ENCODE measurements around the gene SPEG. TPM values are rescaled to one million over a fixed set of nuclear protein-coding genes. Genes with fewer than 3 reads are reported as not detected.

SPEG gene
- total and polyA plus RNA-seq, 2 of the 8 experiments (the other 6 are each of a cell fraction or from before 2014, with no cell fraction given) = 19.9 to 32.0 TPM

- no peak for FAIRE-seq
- Histone ChIP-seq H3K23ac (ENCODE audit: insufficient read length) (no peak overlapping the region), H3K9ac (replicated peaks in 1 of 4; ENCODE audit: extremely low read depth in 1 of 4, low read depth in 3 of 4, low read length in 3 of 4) (no peak overlapping the region), H2BK5ac (ENCODE audit: low read depth, low read length) (peak overlapping the region; percentile 99; the same call in 1 of the 2 replicates), H3K9me3 (ENCODE audit: insufficient read depth in 2 of 2, low read depth in 1 of 2, low read length in 1 of 2) (no peaks in the 10 kb centered on the region), H3K4ac (replicated peaks; ENCODE audit: insufficient read length, low read depth, low read length) (peak overlapping the region; percentile 80), H2AFZ (ENCODE audit: low read length) (no peak overlapping the region), H2BK15ac (ENCODE audit: low read length) (no peak overlapping the region), H3K4me3 (ENCODE audit: extremely low read depth in 1 of 4, insufficient read depth in 2 of 4, low read depth in 3 of 4, low read length in 4 of 4) (no peak overlapping the region), H3K79me1 (ENCODE audit: low read depth, low read length) (no peaks in the 10 kb centered on the region), H3K14ac (ENCODE audit: insufficient read length) (no peak overlapping the region), H4K8ac (ENCODE audit: extremely low read depth, insufficient read depth, low read length) (0 out of 2 replicates have a peak overlapping the region, but pooled peaks have one; percentile 22), H4K91ac (replicated peaks; ENCODE audit: insufficient read length, low read length) (peak overlapping the region; percentile 80), H3K23me2 (ENCODE audit: low read depth, low read length) (peaks cover 6% of the 10 kb centered on the region), H3K18ac (ENCODE audit: extremely low read depth, low read length) (peak overlapping the region; percentile 96; the same call in 1 of the 2 replicates), H4K5ac (ENCODE audit: insufficient read length, low read depth, low read length) (peak overlapping the region; percentile 35), H3K4me1 (replicated peaks in 1 of 4; ENCODE audit: control insufficient read depth in 3 of 4, insufficient read depth in 4 of 4, low read length in 3 of 4) (peaks cover 7 to 64% (median 54%) of the 10 kb centered on the region in 4 experiments), H4K20me1 (replicated peaks in 1 of 2; ENCODE audit: control insufficient read depth in 1 of 2, insufficient read depth in 2 of 2, low read length in 2 of 2) (no peaks in the 10 kb centered on the region), H2BK120ac (replicated peaks; ENCODE audit: low read depth, low read length) (no peak overlapping the region), H3K27me3 (replicated peaks in 1 of 4; ENCODE audit: control insufficient read depth in 3 of 4, extremely low read depth in 1 of 4, insufficient read depth in 3 of 4, low read length in 3 of 4) (peaks cover 2 to 21% (median 18%) of the 10 kb centered on the region in 4 experiments; a peak in 6 of 7 replicates), H3K36me3 (ENCODE audit: control insufficient read depth in 2 of 4, insufficient read depth in 4 of 4, low read length in 3 of 4) (peaks cover 0 to 6% (median 0%) of the 10 kb centered on the region in 4 experiments; a peak in 2 of 8 replicates), H3K4me2 (ENCODE audit: insufficient read depth in 1 of 2, low read depth in 2 of 2, low read length in 2 of 2) (peak overlapping the region in 1 of 2 experiments; percentile 42; a peak in 1 of 4 replicates), H2BK20ac (ENCODE audit: low read length) (peak overlapping the region; percentile 61; the same call in 1 of the 2 replicates), H2BK12ac (ENCODE audit: low read depth, low read length) (0 out of 2 replicates have a peak overlapping the region, but pooled peaks have one; percentile 92), H3K27ac (ENCODE audit: low read depth, low read length) (no peak overlapping the region), H3K79me2 (ENCODE audit: control insufficient read depth in 1 of 2, insufficient read depth in 2 of 2, low read length in 2 of 2) (no peaks in the 10 kb centered on the region), H3K56ac (replicated peaks; ENCODE audit: insufficient read length, low read depth, low read length) (no peak overlapping the region), H2AK5ac (ENCODE audit: low read depth, low read length) (peak overlapping the region; percentile 97; the same call in 1 of the 2 replicates)
- ChIA-PET POLR2A (ENCODE audit: partially characterized antibody) (interaction anchor here (1.1 to 11.0 kb wide), 3 partner anchors 17 to 73 kb away, joined by 3 to 216 read pairs (median 14); partner anchors contain the start of genes GMPPA and SPEG), CTCF (ENCODE audit: partially characterized antibody) (interaction anchor here (1.2 to 113.1 kb wide), 7 partner anchors 16 to 119 kb away, joined by 3 to 7248 read pairs (median 40); partner anchors contain the start of genes DES, GMPPA and SPEG)
- no peak for DNase-seq (ENCODE audit: low read depth in 1 of 2, low spot score in 2 of 2)
- 57% methylated on average over 3 of the region's 4 CpGs; no CpG with 5 or more reads in 1 of the 2 experiments for WGBS, 2 experiments (ENCODE audit: extremely low coverage in 1 of 2, insufficient coverage in 1 of 2, insufficient read length in 1 of 2, insufficient replicate concordance in 2 of 2, low coverage in 1 of 2, low lambda C conversion rate in 2 of 2, missing lambda C conversion rate in 1 of 2)
- TF ChIP-seq USF2 (IDR thresholded peaks at IDR 0.05; ENCODE audit: low read length) = no peak
- no peak for TF ChIP-seq GTF2F1 (IDR thresholded peaks at IDR 0.05; ENCODE audit: borderline replicate concordance, low read depth, low read length)
- no peak for TF ChIP-seq NANOG (IDR thresholded peaks at IDR 0.05; ENCODE audit: insufficient read depth, low read depth, low read length, poor library complexity, severe bottlenecking)
- TF ChIP-seq TCF12 (IDR thresholded peaks at IDR 0.05; ENCODE audit: low read depth, low read length) = no peak
- TF ChIP-seq TAF7 (optimal IDR thresholded peaks at IDR 0.05; ENCODE audit: borderline replicate concordance, low read depth, low read length) = no peak
These were observed 73.7 kb downstream of the SPEG start for GRCh38 chr2:219508444-219508734.
